Cardiac fibroblast (primary cell): Measurements from ENCODE around the gene CNTNAP2.

ENCODE experiments used
- DNase-seq, 2 donors: peaks; one replicate each; pipeline versions ENCODE4 v3.0.0 to v3.0.0-alpha.2; 2010; ENCODE audit warnings: low read depth in 2 of 2
- H3K4me3 ChIP-seq, 2 donors: replicated peaks in 1 of 2; 1 replicate in 1 of 2; 2 replicates in 1 of 2; pipeline ENCODE4 v1.5.1; 2011; ENCODE audit warnings: low read depth in 2 of 2, low read length in 2 of 2, mild to moderate bottlenecking in 2 of 2, moderate library complexity in 1 of 2
- CTCF ChIP-seq: IDR thresholded peaks from one replicate; pipeline ENCODE4 v1.5.1; 2011; ENCODE audit warnings: low read depth, mild to moderate bottlenecking, low read length, inconsistent platforms

The CNTNAP2 gene

GRCh38 chr7:148264933-148265557 lies 2148.4 kb downstream of the CNTNAP2 start:
- TF ChIP-seq CTCF: peak; percentile 65
- H3K4me3 ChIP-seq: no peak overlapping the region
- DNase-seq: peak; percentile 46

- no peak for TF ChIP-seq CTCF
- no peak for DNase-seq
Measured at GRCh38 chr7:148265896-148266295, 2149.3 kb downstream of the CNTNAP2 start.

GRCh38 chr7:148266795-148267194 lies 2150.2 kb downstream of the CNTNAP2 start:
- DNase-seq: no peak
- no peak overlapping the region for H3K4me3 ChIP-seq
- TF ChIP-seq CTCF: no peak

More at GRCh38 chr7:148265896-148266295, 2149.3 kb downstream of the CNTNAP2 start:
- H3K4me3 ChIP-seq: no peak overlapping the region

GRCh38 chr7:148270576-148270975 lies 2154.0 kb downstream of the CNTNAP2 start:
- H3K4me3 ChIP-seq: no peak overlapping the region
- no peak for DNase-seq
- no peak for TF ChIP-seq CTCF

- no peak overlapping the region for H3K4me3 ChIP-seq
- no peak for TF ChIP-seq CTCF
- no peak for DNase-seq
Measured at GRCh38 chr7:148274118-148274517, 2157.5 kb downstream of the CNTNAP2 start.

- no peak for DNase-seq
- H3K4me3 ChIP-seq: no peak overlapping the region
- no peak for TF ChIP-seq CTCF
Measured at GRCh38 chr7:148275359-148275890, 2158.8 kb downstream of the CNTNAP2 start.
